Measurements from ENCODE around the gene IVD. TPM values are rescaled to one million over a fixed set of nuclear protein-coding genes. Genes with fewer than 3 reads are reported as not detected.

IVD gene
- total RNA-seq, 1 donor from 2014 or later, result 86.6 TPM

DNA sequence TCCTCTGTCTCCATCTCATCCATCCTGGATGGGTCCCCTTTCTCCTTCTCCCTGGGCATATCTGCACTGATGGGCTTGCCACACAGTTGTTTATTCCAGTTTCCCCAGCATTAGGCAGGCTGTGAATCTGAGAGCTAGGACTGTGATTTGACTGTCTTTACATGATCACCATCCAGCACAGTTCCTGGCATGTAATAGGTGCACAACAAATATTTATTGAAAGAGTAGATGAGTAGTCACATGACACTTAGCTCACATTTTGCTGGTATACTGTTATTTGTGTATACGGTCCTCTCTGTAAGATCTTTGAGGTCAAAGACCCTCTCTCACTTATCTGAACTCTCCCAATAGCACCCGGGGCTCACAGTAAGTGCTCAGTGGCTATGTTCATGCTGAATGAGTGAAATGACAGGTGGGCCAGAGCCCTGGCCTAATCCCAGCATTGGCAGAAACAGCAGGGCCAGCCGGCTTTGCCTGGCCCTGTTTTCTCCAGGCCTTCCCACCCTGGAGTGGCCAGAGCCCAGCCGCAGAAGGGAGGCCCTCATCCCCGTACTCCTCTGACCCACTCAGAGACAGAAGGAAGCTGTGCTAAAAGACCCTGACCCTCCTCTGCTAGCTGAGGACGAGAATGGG is 19.0 kb downstream of the IVD start:
- Mint-ChIP-seq H3K9me3 (no peaks in the 10 kb centered on the region), H3K27ac (no peak overlapping the region), H3K4me1 (ENCODE audit: unreplicated experiment) (peaks cover 9% of the 10 kb centered on the region), H3K27me3 (peaks cover 10% of the 10 kb centered on the region), H3K4me3 (no peak overlapping the region), H3K36me3 (no peaks in the 10 kb centered on the region)
- DNase-seq (ENCODE audit: extremely low spot score, unreplicated experiment), result no peak
- TF ChIP-seq, protein P1, sequence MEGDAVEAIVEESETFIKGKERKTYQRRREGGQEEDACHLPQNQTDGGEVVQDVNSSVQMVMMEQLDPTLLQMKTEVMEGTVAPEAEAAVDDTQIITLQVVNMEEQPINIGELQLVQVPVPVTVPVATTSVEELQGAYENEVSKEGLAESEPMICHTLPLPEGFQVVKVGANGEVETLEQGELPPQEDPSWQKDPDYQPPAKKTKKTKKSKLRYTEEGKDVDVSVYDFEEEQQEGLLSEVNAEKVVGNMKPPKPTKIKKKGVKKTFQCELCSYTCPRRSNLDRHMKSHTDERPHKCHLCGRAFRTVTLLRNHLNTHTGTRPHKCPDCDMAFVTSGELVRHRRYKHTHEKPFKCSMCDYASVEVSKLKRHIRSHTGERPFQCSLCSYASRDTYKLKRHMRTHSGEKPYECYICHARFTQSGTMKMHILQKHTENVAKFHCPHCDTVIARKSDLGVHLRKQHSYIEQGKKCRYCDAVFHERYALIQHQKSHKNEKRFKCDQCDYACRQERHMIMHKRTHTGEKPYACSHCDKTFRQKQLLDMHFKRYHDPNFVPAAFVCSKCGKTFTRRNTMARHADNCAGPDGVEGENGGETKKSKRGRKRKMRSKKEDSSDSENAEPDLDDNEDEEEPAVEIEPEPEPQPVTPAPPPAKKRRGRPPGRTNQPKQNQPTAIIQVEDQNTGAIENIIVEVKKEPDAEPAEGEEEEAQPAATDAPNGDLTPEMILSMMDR (conservative IDR thresholded peaks at IDR 0.05), result no peak

DNA sequence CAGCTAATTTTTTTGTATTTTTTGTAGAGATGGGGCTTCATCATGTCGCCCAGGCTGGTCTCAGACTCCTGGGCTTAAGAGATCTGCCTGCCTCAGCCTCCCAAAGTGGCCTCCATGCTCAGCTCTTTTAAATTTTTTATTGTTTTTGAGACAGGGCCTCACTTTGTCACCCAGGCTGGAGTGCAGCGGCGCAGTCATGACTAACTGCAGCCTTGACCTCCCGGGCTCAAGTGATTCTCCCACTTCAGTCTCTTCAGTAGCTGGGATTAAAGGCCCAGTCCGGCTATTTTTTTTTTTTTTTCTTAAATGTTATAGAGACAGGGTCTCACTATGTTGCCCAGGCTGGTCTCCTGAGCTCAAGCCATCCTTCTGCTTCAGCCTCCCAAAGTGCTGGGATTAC is 20.1 kb downstream of the IVD start:
- Mint-ChIP-seq H3K27ac (no peak overlapping the region), H3K9me3 (no peaks in the 10 kb centered on the region), H3K4me1 (ENCODE audit: unreplicated experiment) (peaks cover 16% of the 10 kb centered on the region), H3K36me3 (no peaks in the 10 kb centered on the region), H3K27me3 (peaks cover 21% of the 10 kb centered on the region), H3K4me3 (no peak overlapping the region)
- TF ChIP-seq, protein P1 (conservative IDR thresholded peaks at IDR 0.05), result no peak
- no peak for DNase-seq (ENCODE audit: extremely low spot score, unreplicated experiment)

DNA sequence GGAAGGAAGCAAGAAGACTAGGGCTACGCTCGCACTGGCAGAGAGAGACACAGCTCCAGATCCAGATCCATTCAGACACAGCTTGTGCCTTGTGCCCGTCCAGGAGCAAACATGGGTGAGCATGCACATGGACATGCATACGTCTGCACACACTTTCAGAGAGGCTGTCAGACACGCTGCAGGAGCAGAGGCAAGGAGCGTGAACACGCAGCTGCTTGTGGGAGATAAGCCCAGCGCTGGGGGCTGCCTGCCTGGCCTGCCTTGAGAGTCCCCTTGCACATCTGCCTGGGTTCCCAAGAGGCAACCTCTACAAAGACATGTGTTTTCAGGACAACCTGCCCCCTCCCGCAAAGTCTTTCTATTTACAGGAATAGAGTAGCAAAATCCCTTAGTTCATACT is 21.6 kb downstream of the IVD start:
- no peak overlapping the region for H3K4me3 Mint-ChIP-seq
- H3K27me3 Mint-ChIP-seq, result peaks cover 25% of the 10 kb centered on the region
- no peak for DNase-seq (ENCODE audit: extremely low spot score, unreplicated experiment)
- TF ChIP-seq, protein P1 (conservative IDR thresholded peaks at IDR 0.05), result no peak
- peaks cover 8% of the 10 kb centered on the region for H3K4me1 Mint-ChIP-seq (ENCODE audit: unreplicated experiment)
- H3K36me3 Mint-ChIP-seq, result no peaks in the 10 kb centered on the region
- H3K27ac Mint-ChIP-seq, result no peak overlapping the region
- H3K9me3 Mint-ChIP-seq, result no peaks in the 10 kb centered on the region

DNA sequence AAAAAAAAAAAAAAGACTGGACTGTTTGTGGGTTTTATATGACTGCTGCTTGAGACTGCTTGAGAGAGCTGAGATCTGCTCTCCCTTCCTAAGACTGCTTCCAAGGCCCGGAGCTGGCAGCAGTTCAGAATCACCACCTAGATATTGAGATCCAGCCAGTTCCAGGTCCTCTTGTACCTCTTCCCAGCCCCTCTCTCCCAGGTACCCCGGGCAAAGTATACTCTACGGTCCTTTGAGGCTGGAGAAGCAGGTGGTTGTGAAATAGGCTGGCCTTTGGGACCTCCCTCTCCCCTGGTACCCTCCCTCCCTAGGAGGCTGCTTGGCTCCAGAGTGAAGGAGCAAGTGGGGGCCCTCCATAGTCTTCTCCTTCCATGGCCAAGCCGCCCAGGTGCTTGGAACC is 22.6 kb downstream of the IVD start:
- Mint-ChIP-seq H3K4me1 (ENCODE audit: unreplicated experiment) (peaks cover 8% of the 10 kb centered on the region), H3K27me3 (peaks cover 35% of the 10 kb centered on the region), H3K27ac (no peak overlapping the region), H3K9me3 (no peaks in the 10 kb centered on the region), H3K4me3 (no peak overlapping the region), H3K36me3 (no peaks in the 10 kb centered on the region)
- no peak for DNase-seq (ENCODE audit: extremely low spot score, unreplicated experiment)
- TF ChIP-seq, protein P1 (conservative IDR thresholded peaks at IDR 0.05), result no peak

DNA sequence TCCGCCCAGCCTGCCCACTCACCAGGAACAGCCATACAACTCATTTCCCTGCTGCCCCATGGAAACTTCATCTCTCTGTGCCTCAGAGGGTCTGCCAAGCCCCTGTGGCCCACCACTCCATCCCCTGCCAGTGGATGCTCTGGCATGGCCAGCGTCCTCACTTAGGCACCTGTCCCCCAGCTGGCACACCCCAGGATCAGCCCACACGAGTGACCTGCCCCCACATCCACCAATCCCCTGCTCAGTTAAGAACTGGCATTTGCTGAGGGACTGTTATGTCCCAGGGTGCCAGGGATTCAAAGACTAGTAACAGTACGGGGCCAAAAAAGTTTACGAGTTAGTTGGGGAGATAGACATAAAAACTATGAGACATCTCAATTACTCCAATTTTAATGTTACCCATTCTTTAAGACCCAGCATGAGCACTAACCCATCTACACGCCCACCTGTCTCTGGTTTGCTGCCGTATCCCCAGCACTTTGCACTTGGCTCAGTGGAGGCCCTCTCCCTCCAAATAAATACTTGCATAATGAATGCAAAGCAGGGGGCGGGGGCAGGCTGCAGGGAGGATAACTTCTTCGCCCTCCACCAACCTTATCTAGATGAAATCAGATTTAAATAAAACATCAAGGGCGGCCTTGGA is 23.6 kb downstream of the IVD start:
- Mint-ChIP-seq H3K4me3 (no peak overlapping the region), H3K4me1 (ENCODE audit: unreplicated experiment) (peaks cover 8% of the 10 kb centered on the region), H3K36me3 (no peaks in the 10 kb centered on the region), H3K9me3 (no peaks in the 10 kb centered on the region), H3K27ac (no peak overlapping the region), H3K27me3 (peaks cover 45% of the 10 kb centered on the region)
- DNase-seq (ENCODE audit: extremely low spot score, unreplicated experiment), result no peak
- TF ChIP-seq, protein P1 (conservative IDR thresholded peaks at IDR 0.05), result no peak
